ENCODE results near the gene LMO4.

GRCh38 chr1:87356591-87356990, 27.9 kb downstream of the LMO4 start:
- TF ChIP-seq EP300 (IDR thresholded peaks at IDR 0.05) (no peak), CTCF (IDR thresholded peaks at IDR 0.05) (no peak), POLR2A (IDR thresholded peaks at IDR 0.05) (no peak), POLR2AphosphoS5 (IDR thresholded peaks at IDR 0.05) (no peak)

Data from stomach (tissue), 4 donors.